ENCODE results near the gene ANKMY1.
A peak's percentile ranks its signal among the peaks of the same experiment; 100 is the strongest.
"Not testable (repeated sequence)": the region's sequence is repeated elsewhere in the genome, so short reads cannot be mapped to it uniquely, and the experiment has no call there.

Gene ANKMY1

DNA sequence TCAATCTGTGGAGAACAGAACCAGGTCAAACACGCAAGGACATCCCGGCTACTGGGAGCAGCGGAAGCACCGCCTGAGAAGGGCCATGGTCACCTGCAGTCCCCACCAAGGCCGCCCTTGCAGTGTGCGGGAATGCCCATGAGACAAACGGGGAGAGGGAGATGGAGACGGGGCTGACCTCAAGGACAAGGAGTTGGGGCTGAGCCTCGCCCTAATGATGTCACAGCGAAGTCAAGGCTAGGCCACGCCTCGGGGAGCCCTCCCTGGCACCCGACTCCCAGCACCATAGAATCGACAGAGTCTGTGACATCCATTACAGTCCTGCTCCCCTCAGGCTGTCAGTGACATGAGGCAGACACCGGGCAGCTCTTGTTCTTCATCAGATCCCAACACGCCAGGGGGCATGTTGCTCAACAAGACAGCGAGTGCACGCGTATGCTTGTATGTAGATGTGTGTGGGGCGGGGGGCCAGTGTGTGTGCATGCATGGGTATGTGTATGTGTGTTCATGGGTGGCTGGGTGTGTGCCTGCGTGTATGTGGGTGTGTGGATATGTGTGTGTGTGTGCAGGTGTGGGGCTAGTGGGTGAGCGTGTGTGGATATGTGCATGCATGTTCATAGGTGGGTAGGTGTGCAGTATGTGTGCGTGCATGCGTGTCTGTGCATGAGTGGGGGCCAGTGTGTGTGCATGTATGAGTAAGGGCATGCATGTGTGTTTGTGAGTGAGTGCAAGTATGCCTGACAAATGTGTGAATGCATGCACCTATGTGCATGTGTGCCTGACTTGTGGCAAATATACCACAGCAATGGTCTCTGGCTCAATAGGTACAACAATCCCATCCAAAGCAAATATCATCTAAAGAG, 57.0 kb downstream of the ANKMY1 start:
- no peak for DNase-seq

DNA sequence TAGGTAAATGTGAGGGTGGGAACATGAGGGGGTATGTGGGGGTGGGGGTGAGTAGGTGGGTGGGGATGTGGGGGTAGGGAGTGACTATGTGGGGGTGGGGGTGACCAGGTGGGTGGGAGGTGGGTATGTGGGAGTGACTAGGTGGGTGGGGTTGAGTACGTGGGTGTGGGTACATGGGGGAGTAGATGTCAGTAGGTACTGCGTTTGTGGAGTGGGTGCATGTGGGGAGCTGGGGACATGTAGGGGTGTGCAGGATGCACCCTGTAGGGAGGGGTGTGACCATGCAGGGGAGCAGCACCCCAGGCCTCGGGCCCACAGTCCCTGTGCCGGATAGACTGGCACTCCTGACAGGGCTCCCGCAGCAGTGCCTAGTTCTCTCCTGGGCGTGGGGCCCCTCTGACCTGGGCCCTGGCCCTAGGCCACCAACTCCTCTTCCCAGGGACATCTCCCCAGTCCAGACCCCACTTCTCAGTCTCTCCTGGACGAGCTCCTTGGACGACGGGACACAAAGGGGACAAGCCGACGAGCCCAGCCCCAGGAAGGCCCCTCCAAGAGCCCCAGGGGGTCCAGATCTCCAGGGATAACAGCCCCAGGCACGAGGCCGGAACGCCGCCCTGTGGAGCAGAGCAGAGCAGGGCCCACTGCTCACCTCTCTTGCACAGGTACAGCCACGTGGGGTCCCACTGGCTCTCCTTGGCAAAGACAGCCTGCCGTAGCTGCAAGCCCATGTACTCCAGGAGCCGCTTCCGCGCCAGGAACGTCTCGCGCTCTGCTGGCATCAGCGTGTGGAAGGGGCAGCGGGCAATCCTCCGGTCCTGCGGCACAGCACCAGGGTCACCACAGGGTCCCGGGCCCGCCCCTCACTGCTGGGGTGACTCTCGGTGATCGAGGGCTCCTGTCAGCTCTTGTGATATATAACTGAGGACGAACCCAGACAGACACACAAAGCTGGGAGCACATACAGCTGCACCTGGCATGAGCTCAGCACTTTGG, 58.2 kb downstream of the ANKMY1 start:
- no peak for DNase-seq

DNA sequence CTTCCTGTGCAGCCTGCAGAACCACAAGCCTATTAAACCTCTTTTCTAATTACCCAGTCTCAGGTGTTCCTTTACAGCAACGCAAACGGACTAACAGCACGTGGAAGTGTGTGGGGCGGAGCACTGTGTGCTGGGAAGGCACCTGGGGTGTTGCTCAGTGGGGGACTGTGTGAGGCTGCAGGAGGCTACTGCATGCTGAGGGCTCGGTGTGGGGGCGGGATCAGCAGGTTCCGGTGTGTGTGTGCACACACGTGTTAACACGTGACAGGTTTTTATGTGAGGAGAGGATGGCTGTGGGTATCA, 58.9 kb downstream of the ANKMY1 start:
- DNase-seq = no peak

DNA sequence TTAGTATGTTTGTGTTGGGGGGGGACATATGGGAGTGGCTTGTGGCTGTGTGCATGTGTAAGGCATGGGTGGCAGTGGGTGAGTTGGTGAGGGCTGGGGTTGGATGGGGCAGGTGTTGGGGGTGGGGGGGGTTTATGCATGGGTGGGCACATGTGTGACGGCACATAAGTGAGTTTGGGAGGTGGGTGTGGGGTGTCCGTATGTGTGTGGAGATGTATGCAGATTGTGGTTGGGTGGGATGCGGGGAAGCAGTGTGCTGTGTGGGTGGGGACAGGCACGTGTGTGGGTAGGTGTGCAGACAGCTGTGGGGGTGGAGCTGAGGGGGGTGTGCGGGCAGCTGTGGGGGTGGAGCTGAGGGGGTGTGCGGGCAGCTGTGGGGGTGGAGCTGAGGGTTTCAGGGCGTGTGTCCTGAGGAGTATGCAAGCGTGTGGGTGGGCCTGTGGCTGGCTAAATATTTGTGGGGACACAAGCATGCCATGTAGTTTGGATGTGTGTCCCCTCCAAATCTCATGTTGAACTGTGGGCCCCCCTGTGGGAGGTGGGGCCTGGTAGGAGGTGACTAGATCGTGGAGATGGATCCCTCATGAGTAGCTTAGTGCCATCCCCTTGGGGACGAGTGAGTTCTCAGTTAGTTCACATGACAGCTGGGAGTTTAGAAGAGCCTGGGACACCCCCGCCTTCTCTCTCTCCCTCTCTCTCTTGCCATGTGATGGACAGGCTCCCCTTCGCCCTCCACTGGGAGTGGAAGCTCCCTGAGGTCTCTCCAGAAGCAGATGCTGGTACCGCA, 59.4 kb downstream of the ANKMY1 start:
- no peak for DNase-seq

DNA sequence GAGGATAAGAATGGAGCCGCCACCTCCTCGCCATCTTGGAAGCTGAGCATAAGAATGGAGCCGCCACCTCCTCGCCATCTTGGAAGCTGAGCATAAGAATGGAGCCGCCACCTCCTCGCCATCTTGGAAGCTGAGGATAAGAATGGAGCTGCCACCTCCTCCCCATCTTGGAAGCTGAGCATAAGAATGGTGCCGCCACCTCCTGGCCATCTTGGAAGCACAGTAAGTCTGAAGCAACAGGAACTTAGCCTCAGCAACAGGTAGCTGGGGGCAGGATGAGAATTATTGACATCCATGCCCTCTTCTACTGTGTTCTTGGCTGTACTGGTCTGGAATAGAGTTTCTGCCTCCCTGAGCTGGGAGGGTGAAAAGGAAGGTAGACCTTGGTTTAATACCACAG, 60.7 kb downstream of the ANKMY1 start:
- DNase-seq = peak; percentile 15

DNA sequence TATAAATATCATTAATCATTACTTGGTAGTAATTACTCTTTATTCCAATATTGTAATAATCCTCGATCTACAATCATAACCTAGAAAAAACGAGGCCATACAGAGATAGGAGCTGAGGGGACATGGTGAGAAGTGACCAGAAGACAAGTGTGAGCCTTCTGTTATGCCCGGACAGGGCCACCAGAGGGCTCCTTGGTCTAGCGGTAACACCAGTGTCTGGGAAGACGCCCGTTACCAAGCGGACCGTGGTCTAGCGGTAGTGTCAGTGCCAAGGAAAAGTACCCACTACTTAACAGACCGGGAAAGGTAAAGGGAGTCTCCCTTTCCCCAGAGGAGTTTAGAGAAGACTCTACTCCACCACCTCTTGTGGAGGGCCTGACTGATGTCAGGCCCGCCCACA, 62.8 kb downstream of the ANKMY1 start:
- not testable (repeated sequence) for DNase-seq

DNA sequence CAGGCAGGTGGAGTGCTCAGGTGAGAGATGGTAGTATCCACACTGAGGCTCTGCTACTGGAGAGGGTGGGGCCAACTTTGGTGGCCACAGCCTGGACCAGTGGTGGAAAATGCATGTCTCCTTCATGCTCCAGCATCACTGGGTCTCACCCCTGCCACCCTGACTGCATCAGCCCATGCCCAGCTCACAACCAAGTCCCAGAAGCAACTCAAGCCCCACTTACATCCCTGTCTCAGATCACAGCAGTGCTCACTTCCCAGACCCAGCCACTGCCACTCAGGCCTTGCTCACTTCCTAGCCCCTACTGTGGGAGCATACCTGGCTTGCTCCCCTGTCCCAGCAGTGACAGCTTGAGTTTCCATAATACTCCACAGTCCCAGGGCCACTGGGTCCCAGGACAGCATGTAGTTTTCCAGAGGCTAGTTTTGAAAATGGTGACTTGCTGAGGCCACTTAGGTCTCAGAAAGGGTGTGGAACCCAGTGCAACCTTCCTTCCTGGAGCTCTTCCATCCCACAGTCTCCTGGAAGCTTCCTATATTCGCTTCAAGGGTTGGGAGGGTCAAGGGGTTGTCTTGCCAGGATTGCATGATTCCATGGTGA, 63.5 kb downstream of the ANKMY1 start:
- DNase-seq = no peak

DNA sequence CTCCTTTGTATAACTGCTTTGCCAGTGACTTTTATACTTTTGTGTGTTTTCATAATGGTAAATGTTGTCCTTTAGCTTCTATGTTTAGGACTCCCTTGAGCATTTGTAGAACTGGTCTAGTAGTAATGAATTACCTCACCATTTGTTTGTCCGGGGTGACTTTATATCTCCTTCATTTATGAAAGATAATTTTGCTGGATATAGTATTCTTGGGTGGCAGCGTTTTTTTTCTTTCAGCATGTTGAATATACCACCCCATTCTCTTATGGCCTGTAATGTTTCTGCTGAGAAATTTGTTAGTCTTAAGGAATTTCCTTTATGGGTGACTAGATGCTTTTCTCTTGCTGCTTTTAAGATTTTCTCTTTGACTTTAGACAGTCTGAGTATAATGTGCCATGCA, 66.3 kb downstream of the ANKMY1 start:
- DNase-seq = no peak

DNA sequence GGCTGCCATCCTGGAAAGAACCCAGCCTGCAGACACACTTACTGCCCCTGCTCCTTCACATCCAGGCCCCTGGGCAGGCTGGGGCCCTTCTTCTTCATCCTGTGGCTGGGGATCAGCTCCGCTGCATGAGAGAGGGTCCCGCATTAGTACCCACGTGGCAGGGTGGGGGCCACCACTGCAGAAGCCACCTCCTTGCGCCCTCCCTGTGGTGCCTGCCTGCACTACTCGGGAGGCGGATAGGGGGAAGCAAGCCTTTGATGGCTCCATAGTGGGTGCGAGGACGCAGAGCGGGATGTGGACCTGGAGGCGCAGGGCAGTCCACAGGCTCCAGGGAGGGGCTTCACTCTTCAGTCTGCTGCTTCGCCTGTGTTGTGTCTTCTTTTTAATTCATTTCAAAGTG, 75.6 kb downstream of the ANKMY1 start:
- no peak for DNase-seq

DNA sequence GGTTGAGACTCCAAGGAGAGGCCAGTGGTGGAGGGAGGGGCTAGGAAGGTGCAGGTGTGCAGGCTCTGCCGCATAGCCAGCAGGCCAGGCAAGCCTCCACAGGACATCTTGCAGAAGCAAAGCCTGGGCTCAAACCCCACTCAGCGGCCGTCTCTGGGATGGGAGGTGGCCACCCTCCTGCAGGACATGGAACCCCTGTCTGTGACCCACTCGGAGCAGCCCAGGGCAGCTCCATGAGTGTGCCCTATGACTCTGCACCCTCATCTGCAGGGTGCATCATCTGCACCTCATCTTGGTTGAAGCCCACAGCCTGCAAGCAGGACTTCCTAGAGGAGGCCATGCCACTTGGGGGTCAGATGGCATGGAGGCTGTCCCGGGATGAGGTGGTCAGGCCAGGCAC, 76.1 kb downstream of the ANKMY1 start:
- no peak for DNase-seq

DNA sequence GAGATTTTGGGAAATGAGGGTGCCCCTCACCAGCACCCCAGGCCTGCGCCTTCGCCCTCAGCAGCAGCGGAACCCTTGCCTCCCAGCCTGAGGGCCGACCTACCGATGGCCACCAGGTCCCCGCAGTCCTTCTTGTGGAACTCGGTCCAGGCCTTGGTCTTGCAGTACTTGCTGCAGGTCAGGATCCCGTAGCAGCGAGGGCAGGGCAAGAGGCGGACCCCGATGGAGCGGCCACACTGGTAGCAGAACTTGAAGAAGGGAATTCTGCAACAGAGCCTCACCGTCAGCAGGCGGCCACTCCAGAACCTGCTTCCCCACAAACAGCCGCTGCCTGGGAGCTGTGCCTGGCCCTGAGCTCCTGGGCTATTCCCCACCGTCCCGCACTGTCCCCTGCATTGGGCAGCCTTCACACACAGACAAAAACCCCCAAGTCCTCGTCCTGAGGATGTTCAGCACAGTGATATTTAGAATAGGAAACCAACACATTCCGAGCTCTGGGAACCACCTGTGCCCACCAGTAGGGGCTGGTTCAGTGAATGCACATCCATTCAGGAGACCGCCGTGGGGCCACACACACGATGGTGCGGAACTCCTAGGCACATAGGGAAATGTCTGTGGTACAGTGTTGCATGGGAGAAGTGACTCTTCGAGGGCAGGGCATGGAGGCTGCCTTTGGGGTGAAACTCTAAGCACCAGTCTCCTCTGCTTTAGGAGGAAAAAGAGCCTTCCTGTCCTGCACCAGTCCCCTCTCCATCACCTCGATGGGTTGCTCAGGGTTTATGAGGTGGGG, 76.8 kb downstream of the ANKMY1 start:
- no peak for DNase-seq

DNA sequence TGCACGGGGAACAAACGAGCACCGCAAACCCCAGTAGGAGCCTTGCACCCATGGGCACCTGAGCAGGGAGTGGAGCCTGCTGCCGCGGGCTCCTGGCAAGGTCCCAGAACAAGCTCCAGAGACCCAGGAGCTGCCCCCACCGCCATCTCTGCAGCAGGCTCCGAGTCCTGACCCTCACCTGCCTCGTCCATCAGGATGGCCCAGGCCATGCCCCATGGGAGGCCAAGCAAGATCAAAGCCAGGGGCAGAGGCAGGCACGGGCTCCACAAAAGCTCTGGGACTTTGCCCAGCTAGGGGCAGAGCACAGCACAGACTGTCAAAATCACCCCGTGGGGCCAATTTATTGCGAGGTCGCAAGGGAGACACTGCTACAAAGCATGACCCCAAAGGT, 78.7 kb downstream of the ANKMY1 start:
- no peak for DNase-seq

DNA sequence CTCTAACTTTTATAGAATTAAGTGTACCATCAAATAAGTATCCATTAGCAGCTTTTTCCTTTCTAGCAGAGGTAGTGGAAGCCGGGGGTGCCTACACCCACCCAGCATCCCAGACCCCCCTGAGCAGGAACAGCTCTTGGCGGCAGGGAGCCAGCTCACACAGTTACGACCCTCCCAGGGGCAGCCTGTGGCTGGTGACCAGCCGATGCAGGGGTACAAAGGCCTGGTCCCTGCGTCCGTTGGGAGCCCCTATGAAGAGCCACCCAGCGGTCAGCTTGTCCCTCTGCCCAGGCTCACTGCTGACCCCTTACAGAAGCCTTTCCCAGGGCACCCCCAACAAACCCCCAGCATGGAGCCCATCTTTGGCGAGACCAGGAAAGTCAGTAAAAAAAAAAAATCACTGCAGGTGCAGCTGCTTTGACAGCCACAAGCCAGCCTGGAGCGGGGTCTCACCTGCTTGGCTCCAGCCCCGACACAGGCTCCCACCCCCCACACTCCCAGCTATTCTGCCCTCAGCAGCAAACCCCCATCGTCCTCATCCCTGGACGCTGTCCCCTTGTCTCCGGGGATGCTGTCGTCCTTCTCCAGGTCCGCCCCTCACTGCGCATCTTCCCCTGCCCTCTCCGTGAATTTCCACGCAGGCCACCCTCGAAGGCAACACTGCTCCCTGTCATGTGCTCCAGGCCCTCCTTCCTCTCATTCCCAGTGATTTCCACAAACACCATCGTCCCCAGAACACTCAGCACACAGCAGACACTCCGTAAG, 79.3 kb downstream of the ANKMY1 start:
- DNase-seq = no peak

DNA sequence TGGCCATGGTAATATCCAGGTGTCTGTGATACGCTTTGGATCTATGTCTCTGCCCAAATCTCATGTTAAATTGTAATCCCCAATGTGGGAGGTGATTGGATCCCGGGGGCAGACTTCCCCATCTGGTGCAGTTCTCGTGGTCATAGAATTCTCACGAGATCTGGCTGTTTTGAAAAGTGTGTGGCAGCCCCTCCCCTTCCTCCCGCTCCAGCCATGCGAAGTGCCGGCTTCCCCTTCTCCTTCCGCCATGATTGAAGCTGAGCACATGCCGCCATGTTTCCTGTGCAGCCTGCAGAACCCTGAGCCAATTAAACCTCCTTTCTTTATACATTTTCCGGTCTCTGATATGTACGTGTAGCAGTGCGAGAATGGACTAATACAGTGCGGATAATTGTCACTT, 79.9 kb downstream of the ANKMY1 start:
- DNase-seq = no peak

DNA sequence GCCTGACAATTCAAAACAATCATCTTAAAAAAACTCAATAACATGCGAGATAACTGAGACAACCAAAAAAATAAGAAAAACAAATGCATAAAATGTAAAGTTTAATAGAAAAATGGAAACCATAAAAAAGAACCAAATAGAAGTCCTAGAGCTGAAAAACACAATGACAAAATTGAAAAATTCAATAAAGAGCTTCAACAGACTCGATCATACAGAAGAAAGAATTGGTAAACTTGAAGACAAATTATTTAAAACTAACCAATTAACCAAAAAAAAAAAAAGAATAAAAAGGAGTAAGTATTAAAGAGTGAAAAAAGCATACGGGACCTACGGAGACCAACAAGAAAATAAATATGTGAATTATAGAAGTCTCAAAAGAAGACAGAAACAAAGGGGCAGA, 84.6 kb downstream of the ANKMY1 start:
- DNase-seq = no peak

DNA sequence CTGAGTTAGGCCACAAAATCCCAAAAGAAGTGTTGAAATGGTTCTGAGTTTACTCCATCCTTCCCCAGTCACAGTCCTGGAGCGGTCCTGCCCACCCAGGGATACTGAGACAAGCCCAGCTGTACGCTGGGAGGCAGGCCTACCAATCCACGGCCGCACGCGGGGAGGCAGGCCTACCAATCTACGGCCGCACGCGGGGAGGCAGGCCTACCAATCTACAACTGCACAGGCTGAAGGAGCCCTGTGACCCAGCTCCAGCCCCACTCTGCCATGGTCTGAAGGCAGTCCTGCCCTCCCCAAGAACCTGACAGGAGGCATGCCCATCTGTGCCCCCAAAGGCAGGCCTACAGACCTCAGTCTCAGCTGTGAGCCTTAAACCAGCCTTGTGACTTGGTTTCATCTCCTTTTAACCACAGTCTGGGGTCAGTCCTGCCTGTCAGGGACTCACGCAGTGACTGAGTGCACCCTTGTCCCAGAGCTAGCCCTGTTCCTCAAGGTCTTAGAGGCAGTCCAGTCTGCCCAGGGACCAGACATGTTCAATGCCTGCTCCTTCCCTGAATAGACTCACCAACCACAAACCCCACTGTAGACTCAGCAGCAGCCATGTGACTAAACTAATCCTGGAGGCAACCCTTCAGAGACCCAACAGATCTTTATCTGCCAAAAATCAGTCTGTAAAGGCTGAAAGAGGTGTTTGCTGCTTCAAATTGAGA, 85.6 kb downstream of the ANKMY1 start:
- DNase-seq = no peak

DNA sequence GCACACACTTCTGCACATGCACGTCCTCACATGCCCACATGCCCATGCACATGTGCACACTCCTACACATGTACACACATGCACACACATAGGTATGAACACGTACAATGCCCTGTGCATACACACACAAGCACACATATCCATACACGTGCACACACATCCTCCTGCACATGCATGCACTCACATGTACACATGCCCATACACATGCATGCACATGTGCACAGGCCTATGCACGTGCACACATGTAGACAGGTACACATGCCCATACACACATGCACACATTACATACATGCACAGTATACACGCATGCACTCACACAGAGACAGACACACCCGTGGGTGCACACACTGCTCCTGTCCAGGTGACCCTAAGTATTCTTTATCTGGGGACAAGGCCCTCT, 88.0 kb downstream of the ANKMY1 start:
- DNase-seq = no peak

DNA sequence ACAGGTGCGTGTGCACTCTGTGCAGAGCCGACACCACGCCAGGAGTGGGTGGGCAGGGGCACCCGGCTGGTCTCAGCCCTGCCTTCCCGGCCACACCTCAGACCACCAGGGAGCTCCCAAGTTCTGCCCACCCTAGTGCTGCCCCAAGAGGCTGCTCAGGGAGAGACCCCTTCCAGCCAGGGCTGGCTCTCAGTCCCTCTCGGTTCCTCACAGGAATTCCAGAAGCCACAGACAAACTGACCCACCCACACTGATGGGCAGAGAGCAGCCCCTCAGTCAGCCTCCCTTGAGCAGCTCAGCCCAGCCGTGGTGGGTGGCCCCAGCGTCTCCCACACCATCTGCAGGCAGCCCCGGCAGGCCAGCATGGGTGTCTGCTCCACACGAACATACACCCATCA, 88.5 kb downstream of the ANKMY1 start:
- DNase-seq = no peak

DNA sequence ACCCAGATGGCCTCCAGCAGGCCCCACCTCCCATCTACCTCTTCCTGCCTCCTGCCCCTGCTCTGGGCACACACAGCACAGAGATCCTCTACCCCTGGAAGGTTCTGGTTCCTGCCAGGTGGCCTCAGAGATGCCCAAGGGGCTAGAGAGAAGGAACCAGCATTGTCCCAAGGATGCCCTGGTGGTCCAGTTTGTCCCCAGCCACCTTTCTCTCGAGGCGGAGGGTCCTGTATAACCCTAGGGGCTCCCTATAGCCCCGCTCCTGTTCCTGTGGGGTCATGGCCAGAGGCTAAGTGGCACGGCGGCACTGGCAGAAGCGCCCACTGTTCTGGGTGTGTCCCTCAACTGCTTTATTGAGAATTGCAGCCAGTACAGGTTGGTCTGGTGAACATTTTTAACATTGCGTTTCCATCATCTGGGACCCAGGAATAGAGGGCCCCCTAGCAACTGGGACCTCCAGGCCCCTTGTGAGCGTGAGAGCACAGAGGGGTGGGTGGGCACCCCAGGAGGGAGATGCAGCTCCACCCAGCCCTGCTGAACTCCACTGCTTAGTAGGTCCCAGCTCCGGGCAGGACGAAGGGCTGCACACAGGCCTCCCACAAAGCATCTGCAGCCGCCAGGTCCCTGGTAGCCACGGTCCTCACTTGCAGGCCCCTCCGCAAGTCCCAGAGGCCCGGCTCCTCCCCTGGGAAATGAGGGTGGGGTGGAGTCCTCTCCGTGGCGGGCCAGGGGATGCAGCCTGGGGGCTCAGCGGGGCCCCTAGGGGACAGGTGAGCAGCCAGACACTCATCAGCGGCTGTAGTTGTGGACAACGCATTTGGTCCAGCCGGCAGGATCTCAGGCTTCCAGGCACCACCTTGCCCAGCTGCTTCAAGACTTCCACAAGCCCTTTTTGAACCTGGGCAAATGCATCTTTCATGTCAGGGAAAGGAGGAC, 89.2 kb downstream of the ANKMY1 start:
- DNase-seq = no peak

Measured in OCI-M1 (cell line).